Prostate gland (tissue), 2 donors: Measurements from ENCODE around the gene NUP43.

ENCODE experiments used
- CTCF ChIP-seq, 4 experiments: fragments of 200-600 bp in 2 of 4; fragments of 450-650 bp in 2 of 4; sonication (generic) in 2 of 4; IDR thresholded peaks; 1 replicate in 3 of 4; 2 replicates in 1 of 4; pipeline ENCODE4 v1.5.1; 2016 to 2019; ENCODE audit warnings: antibody characterized with exemption in 4 of 4, mild to moderate bottlenecking in 2 of 4, moderate library complexity in 2 of 4
- POLR2AphosphoS5 ChIP-seq: sonication (generic); formaldehyde crosslinking; IDR thresholded peaks from one replicate; pipeline ENCODE4 v1.6.1; 2017; ENCODE audit warnings: antibody characterized with exemption

GRCh38 chr6:149755300-149756260 lies 9.3 kb upstream of the NUP43 start:
- no peak for TF ChIP-seq CTCF (IDR thresholded peaks at IDR 0.05)
- TF ChIP-seq POLR2AphosphoS5: no peak
